ENCODE data around the gene AMPD1.

DNA sequence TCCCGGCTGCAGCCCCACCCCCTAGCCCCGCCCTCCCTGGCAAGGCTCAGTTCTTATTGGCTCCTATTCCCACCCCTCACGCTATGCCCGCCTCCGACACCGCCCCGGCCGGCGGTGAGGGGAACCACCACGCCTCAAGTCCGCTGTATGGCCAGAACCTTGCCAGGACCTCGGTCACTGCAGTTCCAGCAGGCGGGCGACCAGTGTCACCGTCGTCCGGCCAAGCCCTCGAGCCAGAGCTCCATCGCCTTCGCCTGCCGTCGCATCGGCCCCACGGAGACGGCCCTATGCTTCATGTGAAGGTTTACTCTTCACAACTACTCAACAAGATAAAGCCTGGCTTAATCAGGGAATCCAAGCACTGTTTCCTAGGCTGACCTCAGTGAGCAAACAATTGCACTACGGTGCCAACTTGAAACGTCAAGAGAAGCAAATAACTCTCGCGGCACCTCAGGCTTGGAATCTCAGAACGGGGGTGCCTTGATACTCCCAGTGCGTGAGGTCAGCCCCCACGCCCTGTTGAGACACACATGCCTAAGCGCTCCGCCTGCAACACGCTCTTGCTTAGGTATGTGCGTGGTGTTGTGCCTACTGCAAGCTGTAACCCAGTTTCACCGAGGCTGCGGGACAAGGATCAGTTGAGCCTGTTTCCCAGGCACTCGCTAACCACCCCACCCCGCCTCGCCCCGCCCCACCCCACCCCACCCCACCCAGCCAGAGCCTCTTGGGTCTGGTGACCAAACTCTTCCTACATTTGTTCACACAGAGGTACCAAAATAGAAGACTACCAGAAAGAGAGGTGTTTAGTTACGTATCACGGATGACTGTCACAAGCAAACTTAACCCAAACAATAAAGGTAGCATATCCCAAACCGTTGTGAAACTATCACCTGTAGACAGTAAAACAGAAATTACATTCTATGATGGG, 25.0 kb downstream of the AMPD1 start:
- peak in 1 of 2 donors; percentile 39 for TF ChIP-seq POLR2A (IDR thresholded peaks at IDR 0.05)
- TF ChIP-seq, protein P1, sequence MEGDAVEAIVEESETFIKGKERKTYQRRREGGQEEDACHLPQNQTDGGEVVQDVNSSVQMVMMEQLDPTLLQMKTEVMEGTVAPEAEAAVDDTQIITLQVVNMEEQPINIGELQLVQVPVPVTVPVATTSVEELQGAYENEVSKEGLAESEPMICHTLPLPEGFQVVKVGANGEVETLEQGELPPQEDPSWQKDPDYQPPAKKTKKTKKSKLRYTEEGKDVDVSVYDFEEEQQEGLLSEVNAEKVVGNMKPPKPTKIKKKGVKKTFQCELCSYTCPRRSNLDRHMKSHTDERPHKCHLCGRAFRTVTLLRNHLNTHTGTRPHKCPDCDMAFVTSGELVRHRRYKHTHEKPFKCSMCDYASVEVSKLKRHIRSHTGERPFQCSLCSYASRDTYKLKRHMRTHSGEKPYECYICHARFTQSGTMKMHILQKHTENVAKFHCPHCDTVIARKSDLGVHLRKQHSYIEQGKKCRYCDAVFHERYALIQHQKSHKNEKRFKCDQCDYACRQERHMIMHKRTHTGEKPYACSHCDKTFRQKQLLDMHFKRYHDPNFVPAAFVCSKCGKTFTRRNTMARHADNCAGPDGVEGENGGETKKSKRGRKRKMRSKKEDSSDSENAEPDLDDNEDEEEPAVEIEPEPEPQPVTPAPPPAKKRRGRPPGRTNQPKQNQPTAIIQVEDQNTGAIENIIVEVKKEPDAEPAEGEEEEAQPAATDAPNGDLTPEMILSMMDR (IDR thresholded peaks at IDR 0.05), result peak in 1 of 2 donors; percentile 12
